Measurements from ENCODE around the gene LRRC31.

The LRRC31 gene

GRCh38 chr3:169790219-169790618 is 79.5 kb downstream of the LRRC31 start:
- TF ChIP-seq CTCF (conservative IDR thresholded peaks at IDR 0.05; ENCODE audit: control insufficient read depth, insufficient read depth, low read depth, low read length): no peak
- H3K4me3 ChIP-seq (ENCODE audit: control insufficient read depth, low read depth, low read length): no peak overlapping the region
- DNase-seq (ENCODE audit: low read depth): no peak

Measured in fibroblast of mammary gland (primary cell).